ENCODE measurements around the gene CHMP6.

- no peak for TF ChIP-seq CTCF (IDR thresholded peaks at IDR 0.05; ENCODE audit: low read depth, low read length)
- TF ChIP-seq POLR2A (IDR thresholded peaks at IDR 0.05; ENCODE audit: extremely low read depth, insufficient read length), result no peak
- TF ChIP-seq, protein P1, sequence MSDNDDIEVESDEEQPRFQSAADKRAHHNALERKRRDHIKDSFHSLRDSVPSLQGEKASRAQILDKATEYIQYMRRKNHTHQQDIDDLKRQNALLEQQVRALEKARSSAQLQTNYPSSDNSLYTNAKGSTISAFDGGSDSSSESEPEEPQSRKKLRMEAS (IDR thresholded peaks at IDR 0.05; ENCODE audit: low read depth, low read length), result no peak
Measured at GRCh38 chr17:80944326-80944725, 47.3 kb upstream of the CHMP6 start.

Data from NB4 (cell line).